Measurements from ENCODE around the gene CFAP74. TPM values are rescaled to one million over a fixed set of nuclear protein-coding genes. Genes with fewer than 3 reads are reported as not detected.

The CFAP74 gene
- total RNA-seq, 1 experiment from 2014 or later = 0.28 TPM

DNA sequence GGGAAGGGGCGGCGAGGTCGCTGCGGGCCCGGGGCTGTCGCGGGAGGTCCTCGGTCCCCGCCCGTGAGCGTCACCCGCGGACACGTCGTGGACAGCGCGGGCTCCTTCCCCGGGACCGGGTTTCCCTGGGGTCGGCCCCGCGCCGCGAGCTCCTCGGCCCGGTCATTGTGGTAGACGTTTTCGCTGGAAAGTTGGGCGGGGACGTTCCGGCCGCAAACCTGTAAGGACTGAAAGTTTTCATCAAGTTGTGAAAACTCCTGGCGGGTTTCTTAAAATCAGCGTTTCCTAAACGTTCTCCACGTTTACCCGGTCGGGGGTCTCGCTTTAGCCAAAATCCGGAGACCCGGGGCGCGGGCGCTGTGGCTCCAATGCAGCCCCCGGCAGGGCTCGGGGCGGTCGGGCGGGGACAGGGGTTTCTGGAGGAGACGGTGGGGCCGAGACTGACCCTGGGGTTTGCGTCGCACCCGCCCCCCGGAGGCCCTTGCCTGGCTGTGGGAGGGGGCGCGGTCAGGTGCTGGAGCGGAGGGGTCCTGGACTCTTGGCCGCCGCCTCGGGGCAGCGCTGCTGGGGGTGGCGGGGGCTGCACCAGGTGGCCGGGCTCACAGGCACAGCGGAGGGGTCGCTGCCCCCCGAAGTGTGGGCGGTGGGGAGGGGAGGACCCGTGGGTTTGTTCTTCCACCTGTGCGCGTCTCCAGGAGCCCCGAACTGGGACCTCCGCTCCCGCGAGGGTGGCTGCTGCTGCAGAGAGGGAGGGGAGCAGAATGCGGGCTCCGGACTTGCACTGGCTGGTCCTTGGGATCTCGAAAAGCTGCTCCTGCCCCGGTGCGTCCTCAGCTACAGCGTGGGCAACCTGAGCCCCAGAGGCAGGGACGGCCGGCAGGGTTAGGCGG, 47.5 kb upstream of the CFAP74 start:
- H2BK5ac ChIP-seq (ENCODE audit: insufficient read length, low read length) = no peak overlapping the region
- H2BK20ac ChIP-seq (ENCODE audit: low read depth, low read length, poor library complexity, severe bottlenecking) = no peak overlapping the region
- H3K79me2 ChIP-seq (ENCODE audit: insufficient read depth, low read length) = peaks cover 2% of the 10 kb centered on the region; the same call in 1 of the 2 replicates
- H3K23ac ChIP-seq (ENCODE audit: insufficient read length, low read depth, low read length) = no peak overlapping the region
- no peak overlapping the region for H2AK5ac ChIP-seq (ENCODE audit: insufficient read length, low read length)
- no peaks in the 10 kb centered on the region for H3K79me1 ChIP-seq (ENCODE audit: insufficient read depth, low read depth, low read length, poor library complexity, severe bottlenecking)
- H2BK15ac ChIP-seq (ENCODE audit: low read depth, low read length) = no peak overlapping the region
- Mint-ChIP-seq H3K27ac (no peak overlapping the region), H3K9me3 (no peaks in the 10 kb centered on the region; a peak in 1 of 5 replicates), H3K4me3 (peak overlapping the region; percentile 65 to 80), H3K4me1 (peaks cover 18 to 31% of the 10 kb centered on the region in 2 experiments), H3K36me3 (ENCODE audit: insufficient read depth in 1 of 3, low read depth in 3 of 3) (peaks cover 3 to 8% (median 7%) of the 10 kb centered on the region in 3 experiments), H3K27me3 (ENCODE audit: low read depth) (peaks cover 10% of the 10 kb centered on the region)
- peak overlapping the region; percentile 18 for H3K9ac ChIP-seq (ENCODE audit: extremely low read depth, insufficient read length, low read length)
- H3K27ac ChIP-seq (ENCODE audit: insufficient read length, low read depth, low read length) = no peak overlapping the region
- DNase-seq = no peak
- peak overlapping the region; percentile 38 for H3K4me2 ChIP-seq (ENCODE audit: insufficient read depth, insufficient read length, low read length)
- H3K23me2 ChIP-seq (ENCODE audit: insufficient read length, low read depth, low read length, poor library complexity, severe bottlenecking) = peaks cover 10% of the 10 kb centered on the region
- no peaks in the 10 kb centered on the region; the same call in 1 of the 2 replicates for H3K4me1 ChIP-seq (ENCODE audit: insufficient read depth, low read length)
- H3K9me3 ChIP-seq (ENCODE audit: control insufficient read depth, low read depth, low read length) = no peaks in the 10 kb centered on the region
- WGBS (ENCODE audit: extremely low coverage, insufficient read length, low lambda C conversion rate) = no CpG with 5 or more reads among the region's 84 CpGs
- TF ChIP-seq, protein P1, sequence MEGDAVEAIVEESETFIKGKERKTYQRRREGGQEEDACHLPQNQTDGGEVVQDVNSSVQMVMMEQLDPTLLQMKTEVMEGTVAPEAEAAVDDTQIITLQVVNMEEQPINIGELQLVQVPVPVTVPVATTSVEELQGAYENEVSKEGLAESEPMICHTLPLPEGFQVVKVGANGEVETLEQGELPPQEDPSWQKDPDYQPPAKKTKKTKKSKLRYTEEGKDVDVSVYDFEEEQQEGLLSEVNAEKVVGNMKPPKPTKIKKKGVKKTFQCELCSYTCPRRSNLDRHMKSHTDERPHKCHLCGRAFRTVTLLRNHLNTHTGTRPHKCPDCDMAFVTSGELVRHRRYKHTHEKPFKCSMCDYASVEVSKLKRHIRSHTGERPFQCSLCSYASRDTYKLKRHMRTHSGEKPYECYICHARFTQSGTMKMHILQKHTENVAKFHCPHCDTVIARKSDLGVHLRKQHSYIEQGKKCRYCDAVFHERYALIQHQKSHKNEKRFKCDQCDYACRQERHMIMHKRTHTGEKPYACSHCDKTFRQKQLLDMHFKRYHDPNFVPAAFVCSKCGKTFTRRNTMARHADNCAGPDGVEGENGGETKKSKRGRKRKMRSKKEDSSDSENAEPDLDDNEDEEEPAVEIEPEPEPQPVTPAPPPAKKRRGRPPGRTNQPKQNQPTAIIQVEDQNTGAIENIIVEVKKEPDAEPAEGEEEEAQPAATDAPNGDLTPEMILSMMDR (conservative IDR thresholded peaks at IDR 0.05) = no peak
- no peaks in the 10 kb centered on the region for H4K20me1 ChIP-seq (ENCODE audit: control insufficient read depth, insufficient read depth, insufficient read length)
- H3K56ac ChIP-seq (ENCODE audit: insufficient read length, low read depth, low read length) = no peak overlapping the region
- no peak overlapping the region for H3K14ac ChIP-seq (ENCODE audit: insufficient read depth, low read length)
- H4K91ac ChIP-seq (ENCODE audit: insufficient read length, low read depth, low read length) = no peak overlapping the region
- H4K8ac ChIP-seq (replicated peaks; ENCODE audit: insufficient read length, low read depth, low read length) = no peak overlapping the region
- H2BK120ac ChIP-seq (ENCODE audit: low read depth, low read length, poor library complexity, severe bottlenecking) = no peak overlapping the region
- H2AFZ ChIP-seq (ENCODE audit: low read length) = no peak overlapping the region
- H3K18ac ChIP-seq (ENCODE audit: insufficient read length, low read depth, low read length) = no peak overlapping the region
- H2BK12ac ChIP-seq (ENCODE audit: insufficient read length, low read depth, low read length) = no peak overlapping the region
- no peaks in the 10 kb centered on the region for H3K27me3 ChIP-seq (ENCODE audit: insufficient read depth, low read length)
- no peak overlapping the region for H4K5ac ChIP-seq (ENCODE audit: insufficient read length, low read depth, low read length)
- H3K4ac ChIP-seq (ENCODE audit: low read depth, low read length) = no peak overlapping the region
- H3T11ph ChIP-seq (ENCODE audit: low read length) = no peak overlapping the region
